HEK293 (cell line): Measurements from ENCODE around the gene CEBPA.

Experiments used
- CTCF ChIA-PET: fragments of 350-600 bp; formaldehyde crosslinking; extraction: SDS; loops from one replicate; lab custom pipeline; 2021; ENCODE audit warnings: antibody characterized with exemption; lab: Yijun Ruan, JAX
- POLR2A ChIA-PET: fragments of 300-600 bp; formaldehyde crosslinking; extraction: SDS; loops from one replicate; lab custom pipeline; 2020; ENCODE audit warnings: antibody characterized with exemption, inconsistent platforms; lab: Yijun Ruan, JAX
- H3K27ac ChIP-seq: fragments of 200-500 bp; sonication (Bioruptor generic); 2 replicates; pipeline ENCODE4 v1.5.1; 2014; ENCODE audit warnings: low read depth, low read length, control low read depth, inconsistent platforms; ENCODE audit errors: extremely low read depth
- H3K36me3 ChIP-seq, 2 experiments: fragments of 200-500 bp in 1 of 2; sonication (Bioruptor generic) in 1 of 2; 1 replicate in 1 of 2; 2 replicates in 1 of 2; pipeline ENCODE4 v1.5.1; 2014 to 2017; ENCODE audit warnings: inconsistent platforms in 2 of 2, low read length in 2 of 2; ENCODE audit not compliant: control insufficient read depth in 2 of 2, insufficient read depth in 1 of 2
- H3K4me1 ChIP-seq: fragments of 200-500 bp; sonication (Bioruptor generic); 2 replicates; pipeline ENCODE4 v1.5.1; 2014; ENCODE audit warnings: mild to moderate bottlenecking, low read length, inconsistent platforms; ENCODE audit not compliant: control insufficient read depth, insufficient read depth
- H3K4me3 ChIP-seq: 2 replicates; pipeline ENCODE4 v1.5.1; 2011; ENCODE audit warnings: low read depth, mild to moderate bottlenecking, control low read depth, low read length, moderate library complexity
- H3K9me3 ChIP-seq: fragments of 200-500 bp; sonication (Bioruptor generic); 2 replicates; pipeline ENCODE4 v1.5.1; 2014; ENCODE audit warnings: low read depth, low read length, inconsistent platforms; ENCODE audit not compliant: control insufficient read depth, insufficient read depth
- BCL11A ChIP-seq: fragments of 450-650 bp; formaldehyde crosslinking; IDR thresholded peaks from 2 replicates; pipeline ENCODE4 v1.5.1; 2016; ENCODE audit warnings: low read depth, missing biosample characterization, missing genetic modification characterization
- FEZF1 ChIP-seq: fragments of 450-650 bp; formaldehyde crosslinking; IDR thresholded peaks from 2 replicates; pipeline ENCODE4 v1.5.1; 2016; ENCODE audit warnings: missing biosample characterization, missing genetic modification characterization
- IKZF3 ChIP-seq: fragments of 450-650 bp; IDR thresholded peaks from 2 replicates; pipeline ENCODE4 v1.5.0; 2018; ENCODE audit warnings: missing biosample characterization, mild to moderate bottlenecking, missing genetic modification characterization, moderate library complexity
- KLF7 ChIP-seq: fragments of 450-650 bp; formaldehyde crosslinking; IDR thresholded peaks from 2 replicates; pipeline ENCODE4 v1.5.1; 2016; ENCODE audit warnings: missing biosample characterization, missing genetic modification characterization, borderline replicate concordance
- ZEB2 ChIP-seq: fragments of 450-650 bp; formaldehyde crosslinking; IDR thresholded peaks from 2 replicates; pipeline ENCODE4 v1.5.1; 2016; ENCODE audit warnings: missing biosample characterization, missing genetic modification characterization
- ZNF16 ChIP-seq: fragments of 450-650 bp; formaldehyde crosslinking; IDR thresholded peaks from 2 replicates; pipeline ENCODE4 v1.5.1; 2016; ENCODE audit warnings: low read depth, missing biosample characterization, missing genetic modification characterization
- ZNF214 ChIP-seq: fragments of 450-650 bp; formaldehyde crosslinking; IDR thresholded peaks from 2 replicates; pipeline ENCODE4 v1.5.1; 2017; ENCODE audit warnings: missing biosample characterization, mild to moderate bottlenecking, missing genetic modification characterization, borderline replicate concordance
- ZNF571 ChIP-seq: fragments of 450-650 bp; formaldehyde crosslinking; IDR thresholded peaks from 2 replicates; pipeline ENCODE4 v1.5.0; 2017; ENCODE audit warnings: missing biosample characterization, missing genetic modification characterization
- ZSCAN30 ChIP-seq: fragments of 450-650 bp; IDR thresholded peaks from 2 replicates; pipeline ENCODE4 v1.5.1; 2018; ENCODE audit warnings: missing biosample characterization, mild to moderate bottlenecking, missing genetic modification characterization, moderate library complexity
- TF ChIP-seq, protein P1 (sequence below): fragments of 450-650 bp; formaldehyde crosslinking; IDR thresholded peaks from 2 replicates; pipeline ENCODE4 v1.5.0; 2017; ENCODE audit warnings: missing biosample characterization, missing genetic modification characterization, borderline replicate concordance
- TF ChIP-seq, protein P2 (sequence below): fragments of 450-650 bp; formaldehyde crosslinking; IDR thresholded peaks from 2 replicates; pipeline ENCODE4 v1.5.1; 2016; ENCODE audit warnings: missing biosample characterization, missing genetic modification characterization
- TF ChIP-seq, protein P3 (sequence below): IDR thresholded peaks from 2 replicates; pipeline ENCODE4 v1.6.1; 2011; ENCODE audit warnings: mild to moderate bottlenecking, low read depth, low read length, borderline replicate concordance
- TF ChIP-seq, protein P4 (sequence below): fragments of 450-650 bp; formaldehyde crosslinking; IDR thresholded peaks from 2 replicates; pipeline ENCODE4 v1.5.1; 2016; ENCODE audit warnings: missing biosample characterization, missing genetic modification characterization

Gene CEBPA

DNA sequence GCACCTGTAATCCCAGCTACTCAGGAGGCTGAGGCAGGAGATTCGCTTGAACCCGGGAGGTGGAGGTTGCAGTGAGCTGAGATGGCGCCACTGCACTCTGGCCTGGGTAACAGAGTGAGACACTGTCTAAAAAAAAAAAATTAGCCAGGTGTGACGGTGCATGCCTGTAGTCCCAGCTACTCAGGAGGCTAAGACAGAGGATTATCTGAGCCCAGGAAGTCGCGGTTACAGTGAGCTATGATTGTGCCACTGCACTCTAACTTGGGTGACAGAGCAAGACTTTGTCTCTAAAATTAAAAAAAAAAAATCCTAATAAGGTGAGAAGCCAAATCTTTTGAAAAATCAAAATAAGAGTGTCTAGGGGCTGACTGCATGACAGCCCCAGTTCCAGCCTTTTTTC is 9.7 kb upstream of the CEBPA start:
- CTCF ChIA-PET = interaction anchor here (0.6 to 3.2 kb wide), 15 partner anchors 8 to 1278 kb away, joined by 3 to 24 read pairs (median 4); partner anchors contain the start of gene CEBPA
- POLR2A ChIA-PET = interaction anchor here (1.5 to 2.1 kb wide), 2 partner anchors 9 to 11 kb away, joined by 4 to 9 read pairs; partner anchors contain the start of gene CEBPA
- Histone ChIP-seq H3K4me3 (no peak overlapping the region), H3K9me3 (no peaks in the 10 kb centered on the region; the same call in 1 of the 2 replicates), H3K4me1 (peaks cover 8% of the 10 kb centered on the region), H3K36me3 (no peaks in the 10 kb centered on the region; a peak in 1 of 3 replicates)
- TF ChIP-seq KLF7 (tag by site-specific recombination) (no peak), ZEB2 (tag by site-specific recombination) (no peak), ZNF571 (tag by site-specific recombination) (no peak), BCL11A (tag by site-specific recombination) (no peak), ZNF16 (no peak), FEZF1 (tag by site-specific recombination) (no peak), ZNF214 (tag by site-specific recombination) (no peak)
- TF ChIP-seq, protein P1, sequence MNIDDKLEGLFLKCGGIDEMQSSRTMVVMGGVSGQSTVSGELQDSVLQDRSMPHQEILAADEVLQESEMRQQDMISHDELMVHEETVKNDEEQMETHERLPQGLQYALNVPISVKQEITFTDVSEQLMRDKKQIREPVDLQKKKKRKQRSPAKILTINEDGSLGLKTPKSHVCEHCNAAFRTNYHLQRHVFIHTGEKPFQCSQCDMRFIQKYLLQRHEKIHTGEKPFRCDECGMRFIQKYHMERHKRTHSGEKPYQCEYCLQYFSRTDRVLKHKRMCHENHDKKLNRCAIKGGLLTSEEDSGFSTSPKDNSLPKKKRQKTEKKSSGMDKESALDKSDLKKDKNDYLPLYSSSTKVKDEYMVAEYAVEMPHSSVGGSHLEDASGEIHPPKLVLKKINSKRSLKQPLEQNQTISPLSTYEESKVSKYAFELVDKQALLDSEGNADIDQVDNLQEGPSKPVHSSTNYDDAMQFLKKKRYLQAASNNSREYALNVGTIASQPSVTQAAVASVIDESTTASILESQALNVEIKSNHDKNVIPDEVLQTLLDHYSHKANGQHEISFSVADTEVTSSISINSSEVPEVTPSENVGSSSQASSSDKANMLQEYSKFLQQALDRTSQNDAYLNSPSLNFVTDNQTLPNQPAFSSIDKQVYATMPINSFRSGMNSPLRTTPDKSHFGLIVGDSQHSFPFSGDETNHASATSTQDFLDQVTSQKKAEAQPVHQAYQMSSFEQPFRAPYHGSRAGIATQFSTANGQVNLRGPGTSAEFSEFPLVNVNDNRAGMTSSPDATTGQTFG (tag by site-specific recombination) = no peak
- TF ChIP-seq, protein P2, sequence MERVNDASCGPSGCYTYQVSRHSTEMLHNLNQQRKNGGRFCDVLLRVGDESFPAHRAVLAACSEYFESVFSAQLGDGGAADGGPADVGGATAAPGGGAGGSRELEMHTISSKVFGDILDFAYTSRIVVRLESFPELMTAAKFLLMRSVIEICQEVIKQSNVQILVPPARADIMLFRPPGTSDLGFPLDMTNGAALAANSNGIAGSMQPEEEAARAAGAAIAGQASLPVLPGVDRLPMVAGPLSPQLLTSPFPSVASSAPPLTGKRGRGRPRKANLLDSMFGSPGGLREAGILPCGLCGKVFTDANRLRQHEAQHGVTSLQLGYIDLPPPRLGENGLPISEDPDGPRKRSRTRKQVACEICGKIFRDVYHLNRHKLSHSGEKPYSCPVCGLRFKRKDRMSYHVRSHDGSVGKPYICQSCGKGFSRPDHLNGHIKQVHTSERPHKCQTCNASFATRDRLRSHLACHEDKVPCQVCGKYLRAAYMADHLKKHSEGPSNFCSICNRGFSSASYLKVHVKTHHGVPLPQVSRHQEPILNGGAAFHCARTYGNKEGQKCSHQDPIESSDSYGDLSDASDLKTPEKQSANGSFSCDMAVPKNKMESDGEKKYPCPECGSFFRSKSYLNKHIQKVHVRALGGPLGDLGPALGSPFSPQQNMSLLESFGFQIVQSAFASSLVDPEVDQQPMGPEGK (tag by site-specific recombination) = no peak
- TF ChIP-seq, all 188 proteins: peak for 0
- H3K27ac ChIP-seq = no peak overlapping the region

DNA sequence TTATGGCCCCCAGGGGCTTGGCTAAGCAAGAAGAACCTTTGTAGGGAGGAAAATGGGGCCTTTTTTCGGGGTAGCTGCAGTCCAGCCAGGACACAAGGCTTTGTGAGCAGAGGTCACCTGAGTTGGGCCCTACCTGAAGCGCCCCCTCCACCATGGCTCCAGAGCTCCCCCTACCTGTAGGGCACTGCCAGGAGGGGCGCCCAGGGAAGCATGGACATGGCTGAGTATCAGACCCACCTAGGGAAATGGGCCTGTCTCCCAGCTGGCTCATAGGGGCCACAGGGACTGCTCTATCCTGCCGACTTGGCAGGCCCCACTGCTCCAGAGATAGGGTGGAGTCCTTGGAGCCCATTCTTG is 9.0 kb upstream of the CEBPA start:
- CTCF ChIA-PET = interaction anchor here (0.6 to 3.2 kb wide), 12 partner anchors 8 to 1279 kb away, joined by 3 to 24 read pairs (median 4); partner anchors contain the start of gene CEBPA

More for the DNA sequence above, 9.0 kb upstream of the CEBPA start:
- H3K27ac ChIP-seq = no peak overlapping the region
- H3K9me3 ChIP-seq = no peaks in the 10 kb centered on the region; the same call in 1 of the 2 replicates
- POLR2A ChIA-PET = interaction anchor here (2.1 kb wide), 1 partner anchor 9 kb away, joined by 9 read pairs; the partner anchor contains the start of gene CEBPA
- peaks cover 8% of the 10 kb centered on the region for H3K4me1 ChIP-seq
- TF ChIP-seq, protein P3, sequence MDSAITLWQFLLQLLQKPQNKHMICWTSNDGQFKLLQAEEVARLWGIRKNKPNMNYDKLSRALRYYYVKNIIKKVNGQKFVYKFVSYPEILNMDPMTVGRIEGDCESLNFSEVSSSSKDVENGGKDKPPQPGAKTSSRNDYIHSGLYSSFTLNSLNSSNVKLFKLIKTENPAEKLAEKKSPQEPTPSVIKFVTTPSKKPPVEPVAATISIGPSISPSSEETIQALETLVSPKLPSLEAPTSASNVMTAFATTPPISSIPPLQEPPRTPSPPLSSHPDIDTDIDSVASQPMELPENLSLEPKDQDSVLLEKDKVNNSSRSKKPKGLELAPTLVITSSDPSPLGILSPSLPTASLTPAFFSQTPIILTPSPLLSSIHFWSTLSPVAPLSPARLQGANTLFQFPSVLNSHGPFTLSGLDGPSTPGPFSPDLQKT = no peak
- TF ChIP-seq IKZF3 (tag by site-specific recombination) (no peak), ZSCAN30 (tag by site-specific recombination) (0 out of 2 replicates have a peak, but pooled peaks have one; percentile 42)
- TF ChIP-seq, protein P4, sequence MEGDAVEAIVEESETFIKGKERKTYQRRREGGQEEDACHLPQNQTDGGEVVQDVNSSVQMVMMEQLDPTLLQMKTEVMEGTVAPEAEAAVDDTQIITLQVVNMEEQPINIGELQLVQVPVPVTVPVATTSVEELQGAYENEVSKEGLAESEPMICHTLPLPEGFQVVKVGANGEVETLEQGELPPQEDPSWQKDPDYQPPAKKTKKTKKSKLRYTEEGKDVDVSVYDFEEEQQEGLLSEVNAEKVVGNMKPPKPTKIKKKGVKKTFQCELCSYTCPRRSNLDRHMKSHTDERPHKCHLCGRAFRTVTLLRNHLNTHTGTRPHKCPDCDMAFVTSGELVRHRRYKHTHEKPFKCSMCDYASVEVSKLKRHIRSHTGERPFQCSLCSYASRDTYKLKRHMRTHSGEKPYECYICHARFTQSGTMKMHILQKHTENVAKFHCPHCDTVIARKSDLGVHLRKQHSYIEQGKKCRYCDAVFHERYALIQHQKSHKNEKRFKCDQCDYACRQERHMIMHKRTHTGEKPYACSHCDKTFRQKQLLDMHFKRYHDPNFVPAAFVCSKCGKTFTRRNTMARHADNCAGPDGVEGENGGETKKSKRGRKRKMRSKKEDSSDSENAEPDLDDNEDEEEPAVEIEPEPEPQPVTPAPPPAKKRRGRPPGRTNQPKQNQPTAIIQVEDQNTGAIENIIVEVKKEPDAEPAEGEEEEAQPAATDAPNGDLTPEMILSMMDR (tag by site-specific recombination) = peak; percentile 66
- TF ChIP-seq, protein P2 (tag by site-specific recombination) = 0 out of 2 replicates have a peak, but pooled peaks have one; percentile 18
- H3K36me3 ChIP-seq = no peaks in the 10 kb centered on the region; a peak in 1 of 3 replicates
- no peak overlapping the region for H3K4me3 ChIP-seq
